GM18505 (cell line): ENCODE data around the gene PTPRB.

Source experiments
- ATAC-seq: cut with Tn5 transposase; IDR thresholded peaks from one replicate; pipeline ENCODE4 v1.9.1; 2021; ENCODE audit not compliant: unreplicated experiment
- POLR2A ChIP-seq: IDR thresholded peaks from 4 replicates; pipeline ENCODE4 v1.6.1; 2011; ENCODE audit warnings: borderline replicate concordance; ENCODE audit not compliant: insufficient read depth, insufficient read length; ENCODE audit errors: extremely low read depth

Gene PTPRB

DNA sequence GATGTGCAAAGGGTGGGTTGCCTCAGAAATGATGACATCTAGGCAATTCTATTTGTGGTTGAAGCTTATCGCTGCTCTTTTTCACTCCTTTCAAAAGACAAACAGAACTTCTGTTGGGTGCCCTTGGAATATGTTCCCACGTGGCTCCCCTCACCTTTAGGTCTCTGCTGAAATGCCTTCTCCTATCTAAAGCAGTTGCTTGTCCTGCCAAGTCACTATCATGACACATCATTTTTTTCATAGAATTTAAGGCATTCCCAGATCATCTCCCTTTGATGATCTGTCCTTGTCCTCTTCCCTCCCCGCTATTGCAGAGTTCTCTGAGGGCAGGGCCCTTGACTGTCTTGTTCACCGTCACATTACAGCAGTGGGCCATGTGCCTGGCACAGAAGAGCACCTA is 75.7 kb downstream of the PTPRB start:
- ATAC-seq = no peak

DNA sequence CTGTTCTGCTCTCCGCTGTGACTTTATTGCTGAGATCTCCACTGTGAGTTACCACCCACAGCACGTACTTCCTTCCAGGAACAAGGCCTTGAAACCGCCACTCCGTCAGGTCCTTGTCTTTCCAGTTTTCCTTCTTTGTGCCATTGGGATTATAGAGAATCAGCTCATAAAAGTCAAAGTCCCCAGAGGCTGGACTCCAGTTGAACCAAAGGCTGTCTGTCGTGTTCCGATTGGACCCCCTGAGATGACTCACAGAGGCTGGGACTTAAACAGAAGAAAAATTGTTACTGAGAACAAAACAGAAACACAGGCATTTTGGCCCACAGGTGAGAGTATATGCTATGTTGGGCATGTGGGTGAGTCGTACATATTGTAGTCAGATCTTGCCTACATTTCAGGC is 76.6 kb downstream of the PTPRB start:
- TF ChIP-seq POLR2A = no peak

More for the DNA sequence above, 75.7 kb downstream of the PTPRB start:
- TF ChIP-seq POLR2A = no peak

DNA sequence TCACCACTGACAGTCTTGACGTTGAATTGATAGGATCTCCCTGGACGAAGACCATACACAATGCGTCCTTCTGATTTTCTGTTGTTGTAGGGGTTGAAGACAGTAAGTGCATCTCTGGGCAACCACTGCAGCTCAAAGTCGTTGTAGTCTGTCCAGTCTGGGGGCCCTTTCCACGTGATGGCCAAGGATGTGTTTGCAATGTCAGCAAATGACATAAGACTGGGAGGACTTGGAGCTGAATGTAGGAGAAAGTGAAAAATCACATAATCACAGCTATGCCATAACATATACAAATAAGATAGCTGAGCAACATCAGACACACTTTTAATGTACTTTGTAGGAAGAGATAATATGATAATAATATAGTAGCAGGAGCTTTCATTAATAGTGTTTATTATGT is 77.8 kb downstream of the PTPRB start:
- ATAC-seq = no peak
- no peak for TF ChIP-seq POLR2A

More for the DNA sequence above, 76.6 kb downstream of the PTPRB start:
- no peak for ATAC-seq

DNA sequence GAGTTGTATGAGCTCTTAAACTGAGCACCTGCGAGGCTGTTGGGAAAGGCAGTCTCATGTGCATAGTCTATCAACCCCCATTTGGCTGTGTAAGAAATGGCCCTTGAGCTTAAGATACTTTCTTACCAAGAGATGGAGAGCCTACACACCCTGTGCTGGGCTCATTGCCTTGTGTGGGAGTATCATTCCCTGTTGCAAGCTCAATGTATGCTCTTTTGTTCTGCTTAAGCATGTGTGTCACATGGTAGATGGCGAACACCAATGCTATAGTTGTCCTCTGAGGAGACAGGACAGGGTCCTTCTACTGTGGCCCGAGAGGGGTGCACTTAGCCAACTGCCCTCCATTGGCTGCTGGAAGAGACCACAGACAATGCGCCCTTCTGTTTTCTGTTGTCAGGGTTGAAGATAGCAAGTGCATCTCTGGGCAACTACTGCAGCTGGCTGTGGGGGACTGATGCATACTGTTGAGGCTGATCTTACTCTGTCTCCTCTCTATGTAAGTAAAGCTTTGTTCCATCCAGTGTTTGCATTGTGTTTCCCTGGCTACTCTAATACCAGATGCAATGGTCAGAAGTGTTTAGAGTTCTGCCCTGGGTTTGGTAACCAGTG is 79.5 kb downstream of the PTPRB start:
- TF ChIP-seq POLR2A = no peak
- no peak for ATAC-seq

DNA sequence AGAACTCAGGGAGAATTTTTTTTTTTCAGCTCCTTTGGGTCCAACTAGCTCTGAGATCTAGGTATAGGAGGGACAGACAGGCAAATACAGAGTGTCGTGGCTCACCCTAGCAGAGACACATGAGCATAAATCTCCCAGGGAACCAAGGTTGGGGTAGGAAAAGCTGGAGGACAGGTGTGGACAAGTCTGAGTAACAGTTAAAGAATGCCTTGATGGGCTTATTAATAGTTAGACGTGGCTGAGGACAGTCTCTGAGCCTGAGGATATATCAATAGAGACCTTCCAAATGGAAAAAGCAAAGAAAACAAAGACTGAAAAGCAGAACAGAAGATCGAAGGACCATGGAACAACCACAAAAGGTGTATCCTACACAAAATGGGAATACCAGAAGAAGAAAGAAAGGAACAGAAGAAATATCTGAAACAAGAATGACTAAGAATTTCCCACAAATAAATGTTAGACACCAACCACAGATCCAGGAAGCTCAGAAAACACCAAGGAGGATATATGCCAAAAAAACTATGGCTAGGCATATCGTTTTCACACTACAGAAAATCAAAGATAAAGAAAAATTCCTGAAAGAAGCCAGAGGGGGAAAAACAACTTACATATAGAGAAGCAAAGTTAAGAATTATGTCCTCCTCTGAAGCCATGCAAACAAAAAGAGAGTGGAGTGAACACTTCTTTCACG is 80.9 kb downstream of the PTPRB start:
- no peak for TF ChIP-seq POLR2A
- ATAC-seq = no peak

DNA sequence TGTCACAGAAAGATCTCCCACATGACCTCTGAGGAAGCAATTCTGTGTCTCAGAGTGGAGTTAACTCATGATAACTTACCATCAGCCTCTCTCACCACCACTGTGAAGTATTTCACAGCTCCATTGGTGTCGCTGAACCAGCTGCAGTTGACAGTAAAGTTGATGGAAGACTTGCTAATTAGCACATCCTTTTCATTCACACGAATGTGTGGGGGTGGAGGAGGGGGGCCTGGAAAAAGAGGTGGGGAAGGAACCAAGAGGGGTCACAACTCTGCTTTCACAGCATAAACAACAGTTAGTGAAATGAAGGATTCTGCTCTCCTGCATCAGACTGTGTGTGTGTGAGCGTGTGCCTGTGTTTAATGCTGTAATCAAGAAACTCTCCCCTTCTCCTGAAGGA is 82.1 kb downstream of the PTPRB start:
- ATAC-seq = no peak

DNA sequence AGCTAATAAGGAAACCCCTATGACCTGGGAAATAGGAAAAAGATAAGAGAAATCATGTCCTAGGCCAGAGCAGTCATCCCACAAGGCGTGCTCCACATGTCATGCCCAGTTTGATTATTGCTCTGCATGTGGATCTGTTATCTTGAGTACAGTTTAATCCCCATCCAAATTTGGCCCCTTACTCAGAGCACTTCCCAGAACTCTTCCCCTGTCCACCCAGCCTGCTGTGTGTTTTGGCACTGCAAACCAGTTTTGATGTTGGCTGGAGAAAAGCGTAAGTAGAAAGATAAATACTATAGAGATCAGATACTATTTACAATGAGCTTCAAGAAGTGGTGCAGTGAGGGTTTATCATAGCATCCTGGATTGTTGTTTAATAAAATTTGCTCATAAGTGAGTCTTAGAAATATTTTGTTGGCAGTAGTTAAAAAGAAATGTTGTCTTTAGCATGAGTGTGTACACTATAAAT is 83.8 kb downstream of the PTPRB start:
- ATAC-seq = no peak
- no peak for TF ChIP-seq POLR2A

More for the DNA sequence above, 82.1 kb downstream of the PTPRB start:
- no peak for TF ChIP-seq POLR2A

DNA sequence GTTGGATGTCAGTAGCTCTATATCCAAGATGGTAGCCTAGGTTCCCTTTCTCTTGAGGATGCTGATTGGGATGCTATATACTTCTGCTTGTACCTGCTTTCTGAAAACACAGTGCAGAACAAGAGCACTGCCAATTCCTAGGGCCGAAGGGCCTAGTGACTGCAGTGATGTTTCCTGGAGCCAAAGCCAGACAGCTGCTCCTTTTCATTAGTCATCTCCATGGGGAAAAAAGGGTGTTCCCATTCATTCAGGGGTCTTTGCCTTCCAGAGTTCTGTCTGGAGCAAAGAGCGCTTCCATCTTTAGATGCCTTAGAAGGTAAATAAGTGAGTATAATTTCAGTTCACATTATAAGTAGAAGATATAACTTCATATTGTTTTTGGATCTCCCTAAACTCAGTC is 85.5 kb downstream of the PTPRB start:
- no peak for ATAC-seq
- no peak for TF ChIP-seq POLR2A

DNA sequence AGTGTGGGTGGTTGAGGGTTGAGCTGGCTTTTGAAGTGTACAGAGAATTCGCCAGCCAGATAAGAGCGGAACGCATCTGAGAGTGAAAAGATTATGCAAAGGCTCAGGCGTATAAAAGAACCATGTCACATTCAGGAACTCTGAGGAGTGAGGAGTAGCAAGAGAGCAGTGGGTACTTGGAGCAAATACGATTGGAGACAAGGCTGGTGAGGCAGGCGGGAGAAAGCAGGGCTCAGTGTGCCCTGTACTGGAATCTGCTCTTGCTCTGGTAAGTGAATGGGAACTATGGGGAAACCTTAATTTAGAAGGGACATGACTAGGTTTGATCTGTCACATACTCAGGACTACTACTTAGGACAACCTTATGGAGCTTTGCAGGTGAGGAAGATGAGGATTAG is 87.0 kb downstream of the PTPRB start:
- ATAC-seq = no peak
- TF ChIP-seq POLR2A = no peak

DNA sequence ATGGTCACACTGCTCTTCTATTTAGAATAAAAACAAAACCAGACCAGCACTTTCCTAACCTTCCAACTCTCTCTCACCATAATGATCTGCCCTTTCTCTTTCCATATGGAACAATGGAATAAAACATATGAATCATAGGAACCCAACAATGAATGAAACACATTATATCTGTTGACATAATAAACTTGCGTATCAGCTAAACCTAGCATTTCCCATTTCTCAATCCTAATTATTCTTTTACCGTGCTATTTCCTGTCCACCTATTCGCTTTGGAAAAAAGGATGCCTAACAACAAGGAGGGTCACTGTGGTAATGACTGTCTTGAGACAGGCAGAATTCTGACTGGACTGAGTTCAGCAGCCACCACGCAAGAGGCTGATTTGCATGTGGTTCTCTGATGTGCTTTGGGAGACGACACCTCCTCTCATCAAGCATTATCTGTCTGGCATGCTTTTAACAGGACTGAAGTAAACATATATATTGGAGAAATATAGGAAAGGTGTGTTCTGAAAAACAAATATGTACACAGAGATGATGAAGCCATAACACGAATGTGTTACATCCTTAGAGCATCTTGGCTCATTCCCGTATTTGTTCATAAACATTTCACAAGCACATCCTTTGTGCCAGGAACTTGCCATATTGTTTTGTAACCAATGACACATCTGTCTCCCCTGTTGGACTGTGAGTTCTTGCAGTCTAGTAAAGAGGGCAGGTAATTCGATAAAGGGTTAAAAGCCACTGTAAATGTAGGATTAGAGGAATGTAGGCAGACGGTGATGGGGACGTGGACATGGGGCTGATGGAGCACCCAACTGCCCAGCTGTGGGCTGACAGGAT is 87.7 kb downstream of the PTPRB start:
- no peak for ATAC-seq
- no peak for TF ChIP-seq POLR2A

DNA sequence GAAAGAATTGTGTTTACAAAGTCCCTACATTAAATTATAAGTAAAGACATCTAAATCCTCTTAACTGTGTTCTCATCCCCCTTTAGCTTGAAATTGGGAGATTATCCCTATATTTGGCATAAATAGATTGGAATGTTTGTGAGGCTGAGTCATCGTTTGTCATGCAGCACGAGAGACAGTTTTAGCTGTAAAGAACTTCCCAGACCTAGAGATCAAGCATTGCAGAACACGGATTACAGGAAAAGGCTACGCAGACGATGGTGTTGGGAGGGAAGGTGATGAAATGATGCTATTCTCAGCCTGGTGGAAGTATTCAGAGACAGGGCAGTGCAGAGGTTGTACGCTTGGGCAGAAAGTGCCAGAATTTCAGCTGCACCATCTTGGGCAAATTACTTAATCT is 93.8 kb downstream of the PTPRB start:
- TF ChIP-seq POLR2A = no peak
- ATAC-seq = no peak

DNA sequence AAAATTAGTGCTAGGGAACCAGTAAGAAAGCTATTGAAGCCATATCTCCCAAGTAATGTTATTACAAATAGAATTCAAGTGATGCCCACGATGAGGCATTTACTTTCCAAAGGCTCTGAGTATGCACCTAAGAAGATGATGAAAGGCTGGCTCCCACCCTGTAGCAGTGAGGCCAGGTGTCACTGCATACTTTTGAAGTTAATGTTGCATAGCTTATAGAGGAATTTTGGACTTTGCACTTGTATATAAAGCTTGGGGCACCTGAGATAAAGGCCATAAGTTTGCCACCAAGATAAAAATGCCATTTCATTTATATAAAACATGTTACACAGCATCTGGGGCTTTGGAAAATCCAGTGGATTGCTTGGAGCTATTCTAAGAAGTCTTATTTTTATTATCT is 96.2 kb downstream of the PTPRB start:
- TF ChIP-seq POLR2A = no peak
- no peak for ATAC-seq

DNA sequence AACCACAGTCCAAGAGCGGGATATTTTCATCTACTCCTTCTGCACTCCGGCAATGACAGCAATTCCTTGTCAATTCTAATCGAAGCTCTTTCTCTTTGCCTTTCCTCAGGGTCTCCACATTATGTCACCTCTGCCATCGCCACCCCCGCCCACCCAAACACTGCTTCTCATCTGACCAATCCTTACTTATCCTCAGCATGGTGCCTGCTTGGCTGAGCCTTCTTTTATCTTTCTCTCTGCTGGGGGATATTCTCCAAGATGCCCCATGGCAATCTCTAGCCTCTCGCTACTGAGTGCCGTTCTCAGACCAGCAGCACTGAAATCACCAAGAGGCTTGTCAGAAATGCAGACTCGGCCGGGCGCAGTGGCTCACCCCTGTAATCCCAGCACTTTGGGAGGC is 100.6 kb downstream of the PTPRB start:
- no peak for TF ChIP-seq POLR2A
- no peak for ATAC-seq
